Activated naive CD4-positive, alpha-beta T cell treated with anti-CD3 and anti-CD28 coated beads, Interleukin-2, amount 10 ng/mL, durations not matched to agents 7 days and 5 days (primary cell): Measurements from ENCODE around the gene ZNF579.

Experiments
- CTCF ChIA-PET: fragments of 350-600 bp; sonication (Branson Sonifier 250); formaldehyde crosslinking; loops from one replicate; lab custom pipeline; 2021; ENCODE audit warnings: antibody characterized with exemption; lab: Charles Lee
- DNase-seq: peaks from one replicate; pipeline ENCODE4 v3.0.0-alpha.2; 2020
- H3K27ac Mint-ChIP-seq: one replicate; pipeline ENCODE4 v1.8.0; 2021; ENCODE audit warnings: mild to moderate bottlenecking, moderate library complexity, mixed read lengths
- H3K27me3 Mint-ChIP-seq: one replicate; pipeline ENCODE4 v1.8.0; 2021; ENCODE audit warnings: mild to moderate bottlenecking, mixed read lengths
- H3K36me3 Mint-ChIP-seq: one replicate; pipeline ENCODE4 v1.8.0; 2021; ENCODE audit warnings: mixed read lengths
- H3K4me1 Mint-ChIP-seq: one replicate; pipeline ENCODE4 v1.8.0; 2021; ENCODE audit warnings: mixed read lengths
- H3K4me3 Mint-ChIP-seq: one replicate; pipeline ENCODE4 v1.8.0; 2021; ENCODE audit warnings: mild to moderate bottlenecking, moderate library complexity, mixed read lengths
- H3K9me3 Mint-ChIP-seq: one replicate; pipeline ENCODE4 v1.8.0; 2021; ENCODE audit warnings: mixed read lengths

Gene ZNF579

DNA sequence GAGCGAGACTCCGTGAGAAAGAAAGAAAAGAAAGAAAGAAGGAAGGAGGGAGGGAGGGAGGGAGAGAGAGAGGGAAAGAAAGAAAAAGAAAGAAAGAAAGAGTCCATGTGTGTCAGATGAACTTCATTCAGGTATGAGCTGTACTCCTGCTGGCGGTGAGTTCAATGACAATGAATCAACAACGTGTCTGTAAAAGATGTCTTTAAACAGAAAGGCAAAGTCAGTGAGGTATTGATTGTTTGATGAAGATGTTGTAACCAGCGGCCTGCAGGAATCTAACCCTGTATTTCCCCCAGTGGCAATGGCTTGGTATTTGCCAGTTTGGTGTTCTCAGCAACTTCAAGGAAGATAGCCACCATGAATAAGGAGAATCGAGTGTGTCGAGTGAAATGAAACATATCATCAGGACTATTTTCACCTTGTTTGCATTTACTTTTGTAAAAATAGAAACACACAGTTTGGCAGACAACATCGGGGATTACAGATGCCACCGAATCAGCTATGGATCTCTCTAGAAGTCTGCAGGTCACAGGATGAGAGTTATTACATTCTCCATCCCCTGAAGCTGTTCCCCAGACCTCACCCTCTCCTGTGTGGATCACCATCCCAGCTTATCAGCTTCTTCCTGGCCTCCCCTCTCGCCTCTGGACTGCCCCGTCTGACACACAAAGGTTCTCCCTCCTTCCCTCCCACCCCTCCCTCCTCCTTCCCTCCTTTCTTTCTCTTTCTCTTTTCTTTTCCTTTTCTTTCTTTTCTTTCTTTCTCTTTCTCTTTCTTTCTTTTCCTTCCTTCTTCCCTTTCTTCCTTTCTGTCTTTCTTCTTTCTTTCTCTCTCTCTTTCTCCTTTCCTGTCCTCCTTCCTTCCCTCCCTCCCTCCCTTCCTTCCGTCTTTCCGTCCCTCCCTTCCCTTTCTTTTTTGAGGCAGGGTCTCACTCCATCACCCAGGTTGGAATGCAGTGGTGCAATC lies 27.1 kb downstream of the ZNF579 start:
- H3K4me1 Mint-ChIP-seq = no peaks in the 10 kb centered on the region
- H3K9me3 Mint-ChIP-seq = no peaks in the 10 kb centered on the region
- H3K36me3 Mint-ChIP-seq = no peaks in the 10 kb centered on the region
- no peak for DNase-seq
- H3K27ac Mint-ChIP-seq = no peak overlapping the region
- H3K4me3 Mint-ChIP-seq = no peak overlapping the region
- CTCF ChIA-PET = interaction anchor here (1.1 kb wide), 1 partner anchor 52 kb away, joined by 3 read pairs; the partner anchor contains the start of gene ZNF865
- peaks cover 13% of the 10 kb centered on the region for H3K27me3 Mint-ChIP-seq

DNA sequence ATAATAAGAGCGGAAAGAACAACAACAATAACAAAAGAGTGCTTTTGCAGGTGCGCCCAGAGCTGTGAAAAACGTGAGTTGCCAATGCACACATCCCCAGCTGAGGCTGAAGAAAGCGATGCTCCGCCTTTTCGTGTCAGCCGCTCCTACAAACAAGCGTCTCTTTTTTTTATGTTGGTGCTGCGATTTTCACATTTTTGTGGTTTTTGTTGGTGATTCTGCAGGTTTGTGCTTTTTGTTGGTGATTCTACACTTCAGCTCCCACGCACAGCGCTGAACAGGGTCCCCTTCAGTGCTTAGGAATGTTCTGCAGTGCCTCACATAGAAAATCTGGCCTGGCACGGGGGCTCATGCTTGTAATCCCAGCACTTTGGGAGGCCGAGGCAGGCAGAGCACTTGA lies 28.0 kb downstream of the ZNF579 start:
- H3K4me3 Mint-ChIP-seq = no peak overlapping the region
- CTCF ChIA-PET = interaction anchor here (0.5 kb wide), 1 partner anchor 411 kb away, joined by 3 read pairs; no protein-coding TSS in a partner anchor
- no peak overlapping the region for H3K27ac Mint-ChIP-seq
- DNase-seq = no peak
- H3K9me3 Mint-ChIP-seq = no peaks in the 10 kb centered on the region
- H3K27me3 Mint-ChIP-seq = peaks cover 17% of the 10 kb centered on the region
- no peaks in the 10 kb centered on the region for H3K36me3 Mint-ChIP-seq
- H3K4me1 Mint-ChIP-seq = no peaks in the 10 kb centered on the region

DNA sequence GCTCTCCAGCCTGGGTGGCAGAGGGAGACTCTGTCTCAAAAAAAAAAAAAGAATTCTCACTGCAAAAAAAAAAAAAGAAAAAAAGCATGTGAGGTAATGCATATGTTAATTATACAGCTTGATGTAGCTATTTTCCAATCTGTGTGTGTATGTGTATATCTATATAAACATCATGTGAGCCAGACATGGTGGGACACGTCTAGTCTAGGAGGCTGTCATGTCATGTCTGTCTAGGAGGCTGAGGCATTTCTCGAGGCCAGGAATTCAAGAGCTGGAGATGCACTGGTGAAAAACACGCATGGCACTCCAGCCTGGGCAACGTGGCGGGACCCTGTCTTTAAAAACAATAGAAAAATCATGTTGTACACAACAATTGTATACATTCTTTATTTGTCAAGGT lies 28.4 kb downstream of the ZNF579 start:
- no peak overlapping the region for H3K4me3 Mint-ChIP-seq
- H3K9me3 Mint-ChIP-seq = no peaks in the 10 kb centered on the region
- CTCF ChIA-PET = interaction anchor here (0.5 to 0.7 kb wide), 2 partner anchors 80 to 411 kb away, joined by 3 read pairs; no protein-coding TSS in a partner anchor
- H3K27me3 Mint-ChIP-seq = peaks cover 21% of the 10 kb centered on the region
- no peaks in the 10 kb centered on the region for H3K4me1 Mint-ChIP-seq
- H3K27ac Mint-ChIP-seq = no peak overlapping the region
- no peaks in the 10 kb centered on the region for H3K36me3 Mint-ChIP-seq
- no peak for DNase-seq

DNA sequence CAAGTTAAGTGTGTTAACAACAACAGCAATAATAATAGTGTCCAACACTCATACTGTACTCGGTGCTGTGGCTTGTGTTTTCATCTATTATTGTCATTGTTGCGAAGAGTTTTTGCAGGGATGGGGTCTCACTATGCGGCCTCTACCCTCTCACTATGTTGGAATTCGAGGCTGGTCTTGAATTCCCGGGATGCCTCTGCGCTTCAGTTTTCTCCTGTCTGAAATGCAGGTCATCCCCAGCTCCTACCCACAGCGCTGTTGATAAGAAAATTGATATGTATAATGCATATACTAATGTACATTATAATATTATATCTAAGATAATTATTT lies 30.4 kb downstream of the ZNF579 start:
- Mint-ChIP-seq H3K9me3 (no peaks in the 10 kb centered on the region), H3K36me3 (no peaks in the 10 kb centered on the region), H3K4me3 (no peak overlapping the region), H3K27ac (no peak overlapping the region), H3K27me3 (peaks cover 36% of the 10 kb centered on the region), H3K4me1 (no peaks in the 10 kb centered on the region)
- CTCF ChIA-PET = no interaction called here
- no peak for DNase-seq

DNA sequence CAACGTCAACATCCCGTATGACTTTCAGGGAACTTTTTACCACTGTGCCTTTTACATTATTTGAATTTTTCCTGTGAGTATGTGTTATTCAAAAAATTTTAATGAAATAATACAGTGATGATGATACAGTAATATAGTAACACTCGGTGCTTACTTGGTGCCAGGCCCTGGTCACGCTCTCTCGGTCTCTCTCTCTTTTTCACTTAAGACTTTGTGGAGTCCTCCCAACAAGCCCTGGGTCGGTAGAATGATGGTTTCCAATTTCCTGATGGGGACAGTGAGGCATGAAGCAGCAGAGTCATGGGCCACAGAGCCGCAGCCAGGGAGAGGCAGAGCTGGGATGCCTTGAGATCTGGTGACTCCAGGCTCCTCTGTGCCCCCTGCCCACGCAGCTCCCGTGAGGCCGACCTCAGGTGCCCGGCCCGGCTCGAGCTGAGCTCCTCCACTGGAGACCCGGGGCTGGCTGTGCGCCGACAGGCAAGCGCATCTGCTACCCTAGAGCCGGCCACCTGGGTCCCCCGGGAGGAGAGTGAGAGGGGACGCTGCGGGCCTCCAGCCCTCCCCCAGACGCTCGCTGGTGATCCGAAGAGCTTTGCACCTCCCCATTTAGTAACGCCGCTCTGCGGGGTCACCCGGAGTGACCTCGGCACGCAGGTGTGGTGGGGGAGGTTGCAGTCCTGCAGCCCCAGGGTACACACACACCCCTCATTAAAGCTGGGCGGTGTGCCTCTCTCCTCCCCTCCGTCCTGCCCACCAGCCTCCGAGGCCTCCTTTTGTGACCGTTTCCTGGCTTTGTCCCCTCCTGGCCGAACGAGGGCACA lies 30.9 kb downstream of the ZNF579 start:
- no peaks in the 10 kb centered on the region for H3K9me3 Mint-ChIP-seq
- H3K27me3 Mint-ChIP-seq = peaks cover 36% of the 10 kb centered on the region
- CTCF ChIA-PET = no interaction called here
- H3K4me1 Mint-ChIP-seq = no peaks in the 10 kb centered on the region
- no peak overlapping the region for H3K27ac Mint-ChIP-seq
- no peak overlapping the region for H3K4me3 Mint-ChIP-seq
- H3K36me3 Mint-ChIP-seq = no peaks in the 10 kb centered on the region
- DNase-seq = no peak

DNA sequence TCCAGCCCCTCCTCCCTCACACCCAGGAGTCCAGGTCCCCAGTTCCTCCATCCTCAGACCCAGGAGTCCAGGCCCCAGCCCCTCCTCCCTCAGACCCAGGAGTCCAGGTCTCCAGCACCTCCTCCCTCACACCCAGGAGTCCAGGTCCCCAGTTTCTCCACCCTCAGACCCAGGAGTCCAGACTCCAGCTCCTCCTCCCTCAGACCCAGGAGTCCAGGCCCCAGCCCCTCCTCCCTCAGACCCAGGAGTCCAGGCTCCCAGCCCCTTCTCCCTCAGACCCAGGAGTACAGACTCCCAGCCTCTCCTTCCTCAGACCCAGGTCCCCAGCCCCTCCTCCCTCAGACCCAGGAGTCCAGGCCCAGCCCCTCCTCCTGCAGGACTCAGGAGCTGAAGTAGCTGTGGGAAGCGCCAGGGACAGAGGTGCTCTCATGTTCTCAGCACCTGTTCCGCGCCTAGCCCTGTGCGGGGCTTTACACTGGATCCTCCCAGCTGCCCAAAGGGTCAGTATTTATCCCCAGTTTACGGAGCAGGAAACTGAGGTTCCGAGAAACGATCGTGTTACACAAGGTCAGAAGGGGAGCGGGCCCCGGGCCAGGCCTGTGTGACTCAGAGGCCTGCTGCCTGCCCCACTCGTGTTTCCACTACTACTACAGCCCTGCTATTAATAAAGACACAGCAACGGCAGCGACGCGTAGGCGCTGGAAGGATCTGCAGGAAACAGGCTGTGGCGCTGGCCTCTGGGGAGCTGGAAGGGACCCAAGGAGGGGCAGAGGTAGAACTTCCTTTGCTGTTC lies 33.6 kb downstream of the ZNF579 start:
- CTCF ChIA-PET = interaction anchor here (1.0 kb wide), 1 partner anchor 14 kb away, joined by 3 read pairs; no protein-coding TSS in a partner anchor
- H3K4me1 Mint-ChIP-seq = no peaks in the 10 kb centered on the region
- no peak for DNase-seq
- peaks cover 31% of the 10 kb centered on the region for H3K27me3 Mint-ChIP-seq
- no peaks in the 10 kb centered on the region for H3K36me3 Mint-ChIP-seq
- no peaks in the 10 kb centered on the region for H3K9me3 Mint-ChIP-seq
- no peak overlapping the region for H3K27ac Mint-ChIP-seq
- no peak overlapping the region for H3K4me3 Mint-ChIP-seq

DNA sequence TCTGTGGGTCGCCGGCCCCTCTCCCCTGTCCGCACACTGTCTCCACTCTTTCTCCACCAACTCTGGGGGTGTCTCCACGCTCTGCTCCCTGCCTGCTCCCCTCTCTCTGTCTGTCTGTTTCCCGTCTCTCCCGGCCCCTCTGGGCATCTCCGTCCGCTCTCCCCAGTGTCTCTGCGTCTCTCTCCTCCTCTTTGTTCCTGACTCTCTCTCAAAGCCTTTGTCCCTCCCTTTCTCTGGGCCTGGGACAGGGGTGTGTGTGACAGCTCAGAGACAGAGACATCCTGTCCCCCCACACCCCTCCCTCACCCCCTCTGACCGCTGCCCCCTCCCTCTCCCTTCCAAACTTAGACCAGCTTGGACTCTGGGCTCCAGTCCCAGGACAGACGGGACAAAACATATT lies 34.6 kb downstream of the ZNF579 start:
- Mint-ChIP-seq H3K9me3 (no peaks in the 10 kb centered on the region), H3K27ac (no peak overlapping the region), H3K4me1 (no peaks in the 10 kb centered on the region), H3K36me3 (no peaks in the 10 kb centered on the region), H3K27me3 (peaks cover 31% of the 10 kb centered on the region), H3K4me3 (no peak overlapping the region)
- CTCF ChIA-PET = no interaction called here
- no peak for DNase-seq

DNA sequence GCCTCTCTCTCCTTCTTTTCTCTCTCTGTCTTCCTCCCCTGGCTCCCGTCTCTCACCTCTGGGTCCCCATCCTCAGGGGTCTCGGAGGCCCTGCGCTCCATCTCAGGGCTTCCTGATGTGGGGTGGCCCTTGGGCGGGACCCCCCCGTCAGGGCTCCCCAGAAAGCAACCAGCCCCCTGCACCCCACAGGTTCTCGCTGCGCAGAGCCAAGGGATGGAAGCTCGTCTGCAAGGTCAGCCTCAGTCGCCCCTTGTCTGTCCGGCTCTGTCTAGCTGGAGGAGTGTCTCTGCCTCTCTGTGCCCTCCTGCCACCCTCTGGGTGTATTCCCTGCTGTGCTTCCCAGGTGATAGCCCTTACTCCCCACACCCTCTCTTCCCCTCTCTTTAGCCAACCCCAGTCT lies 35.2 kb downstream of the ZNF579 start, which contains the start of gene SBK3:
TSS of gene SBK3 (minus strand) at position 101 of the 400 bp plus-strand sequence. CDS start at position 101, 0 bp downstream.
- no peak within 1 kb of the TSS for H3K4me3 Mint-ChIP-seq
- H3K9me3 Mint-ChIP-seq = no peaks in the 10 kb centered on the region
- no peak within 1 kb of the TSS for H3K27ac Mint-ChIP-seq
- H3K4me1 Mint-ChIP-seq = no peaks in the 10 kb centered on the region
- DNase-seq = no peak
- CTCF ChIA-PET = no interaction called here
- peaks cover 31% of the 10 kb centered on the region for H3K27me3 Mint-ChIP-seq
- H3K36me3 Mint-ChIP-seq = no peaks in the 10 kb centered on the region

DNA sequence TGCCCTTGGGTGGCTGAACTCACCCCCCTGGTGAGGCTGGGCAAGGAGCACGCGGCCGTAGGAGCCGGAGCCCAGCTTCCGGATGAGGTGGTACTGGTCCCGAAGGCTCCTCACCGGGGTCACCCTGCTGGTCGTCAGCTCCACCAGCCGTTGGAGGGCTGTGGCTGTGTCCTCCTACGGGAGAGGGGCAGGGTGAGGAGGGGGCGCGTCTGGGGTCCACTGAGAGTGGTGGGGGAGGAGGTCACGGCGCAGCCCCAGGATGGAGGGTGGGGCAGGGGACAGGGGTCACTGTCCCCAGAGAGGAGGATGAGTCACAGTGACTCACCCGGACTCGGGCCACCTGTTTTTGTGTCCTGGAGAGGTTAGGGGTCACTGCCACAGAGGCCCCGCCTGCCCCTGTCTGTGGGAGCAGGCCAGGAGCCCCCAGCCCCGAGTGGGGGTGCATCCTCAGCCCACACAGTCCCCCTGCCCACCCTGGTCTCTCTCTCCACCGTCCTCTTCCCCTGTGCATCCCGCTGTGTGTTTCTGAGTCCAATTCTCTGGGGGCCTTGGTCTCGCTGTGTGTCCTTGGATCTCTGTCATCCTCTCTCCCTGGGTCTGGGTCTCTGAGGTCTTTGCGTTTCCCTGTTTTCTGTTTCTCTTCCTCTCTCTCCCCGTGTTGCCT lies 35.7 kb downstream of the ZNF579 start:
- Mint-ChIP-seq H3K4me1 (no peaks in the 10 kb centered on the region), H3K27me3 (peaks cover 27% of the 10 kb centered on the region), H3K4me3 (no peak overlapping the region), H3K9me3 (no peaks in the 10 kb centered on the region), H3K36me3 (no peaks in the 10 kb centered on the region), H3K27ac (no peak overlapping the region)
- DNase-seq = no peak
- CTCF ChIA-PET = no interaction called here

DNA sequence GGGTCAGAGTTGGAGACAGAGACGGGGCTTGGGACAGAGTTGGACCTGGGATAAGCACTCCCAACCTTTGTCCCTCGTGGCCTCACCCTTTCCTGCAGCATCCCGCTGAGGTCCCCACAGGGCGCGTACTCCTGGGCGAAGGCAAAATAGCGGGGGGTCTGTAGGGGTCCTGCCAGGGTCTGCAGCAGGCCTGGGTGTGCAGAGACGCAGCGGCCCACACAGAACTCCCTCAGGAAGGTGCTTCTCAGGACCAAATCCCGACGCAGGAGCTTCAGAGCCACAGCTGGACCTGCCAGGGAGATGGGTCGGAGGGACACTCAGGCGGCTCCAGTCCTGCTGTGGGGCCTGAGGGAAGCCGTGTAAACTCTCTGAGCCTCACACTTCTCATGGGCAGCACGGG lies 36.6 kb downstream of the ZNF579 start:
- Mint-ChIP-seq H3K27ac (no peak overlapping the region), H3K4me1 (no peaks in the 10 kb centered on the region), H3K9me3 (no peaks in the 10 kb centered on the region), H3K4me3 (no peak overlapping the region), H3K36me3 (no peaks in the 10 kb centered on the region), H3K27me3 (peaks cover 24% of the 10 kb centered on the region)
- CTCF ChIA-PET = no interaction called here
- no peak for DNase-seq

DNA sequence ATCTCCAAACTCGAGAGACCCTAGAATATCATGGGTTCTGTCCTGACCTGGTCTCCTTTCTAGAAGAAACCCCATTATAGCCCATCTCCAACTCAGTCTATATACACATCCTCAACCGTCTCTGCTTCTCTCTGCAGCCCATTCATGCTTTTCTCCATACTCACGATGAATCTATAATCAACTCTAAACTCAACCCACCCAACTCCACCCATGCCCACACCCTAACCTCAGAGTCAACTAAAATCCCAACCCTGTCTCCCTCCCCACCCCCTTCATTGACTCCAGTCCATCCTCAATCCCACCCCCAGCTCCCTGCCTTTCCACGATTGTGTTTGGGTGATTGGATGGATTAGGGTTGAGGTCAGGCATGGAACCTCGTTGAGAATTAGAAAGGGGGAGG lies 37.1 kb downstream of the ZNF579 start:
- Mint-ChIP-seq H3K27ac (no peak overlapping the region), H3K4me3 (no peak overlapping the region), H3K9me3 (no peaks in the 10 kb centered on the region), H3K36me3 (no peaks in the 10 kb centered on the region), H3K27me3 (peaks cover 24% of the 10 kb centered on the region), H3K4me1 (no peaks in the 10 kb centered on the region)
- DNase-seq = no peak
- CTCF ChIA-PET = no interaction called here

DNA sequence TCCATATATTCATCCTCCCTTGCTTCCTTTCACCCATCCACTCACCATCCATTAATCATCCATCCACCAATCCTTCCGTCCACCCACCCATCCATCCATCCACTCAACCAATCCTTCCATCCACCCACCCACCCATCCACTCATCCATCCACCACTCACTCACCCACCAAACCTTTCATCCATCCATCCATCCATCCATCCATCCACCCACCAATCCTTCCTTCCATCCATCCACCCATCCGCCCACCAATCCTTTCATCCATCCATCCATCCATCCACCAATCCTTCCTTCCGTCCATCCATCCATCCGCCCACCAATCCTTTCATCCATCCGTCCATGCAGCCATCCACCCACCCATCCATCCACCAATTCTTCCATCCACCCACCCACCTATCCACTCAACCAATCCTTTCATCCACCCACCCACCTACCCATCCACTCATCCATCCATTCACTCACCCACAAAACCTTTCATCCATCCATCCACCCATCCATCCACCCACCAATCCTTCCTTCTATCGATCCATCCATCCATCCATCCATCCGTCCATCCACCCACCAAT lies 38.3 kb downstream of the ZNF579 start:
- Mint-ChIP-seq H3K27me3 (peaks cover 17% of the 10 kb centered on the region), H3K36me3 (no peaks in the 10 kb centered on the region), H3K4me1 (no peaks in the 10 kb centered on the region), H3K9me3 (no peaks in the 10 kb centered on the region), H3K4me3 (no peak overlapping the region), H3K27ac (no peak overlapping the region)
- CTCF ChIA-PET = no interaction called here
- DNase-seq = no peak

DNA sequence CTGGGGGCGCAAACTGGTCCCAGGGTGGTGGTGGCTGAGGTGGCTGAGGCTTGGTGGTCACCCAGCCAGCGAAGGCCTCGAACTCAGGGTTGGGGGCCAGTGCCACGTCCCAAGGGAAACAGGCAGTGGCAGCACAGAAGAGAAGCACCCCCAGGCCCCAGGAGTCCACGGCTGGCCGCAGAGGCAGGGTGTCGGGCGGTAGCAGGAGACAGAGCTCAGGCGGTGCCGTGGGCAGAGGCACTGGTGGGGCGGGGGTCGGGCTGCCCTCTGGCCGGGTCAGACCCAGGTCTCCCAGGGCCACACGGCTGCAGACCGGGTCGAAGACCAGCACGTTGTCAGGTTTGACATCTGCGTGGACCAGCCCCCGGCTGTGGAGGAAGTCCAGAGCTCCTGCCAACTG lies 39.6 kb downstream of the ZNF579 start:
- no peak overlapping the region for H3K27ac Mint-ChIP-seq
- H3K4me1 Mint-ChIP-seq = no peaks in the 10 kb centered on the region
- no peak for DNase-seq
- no peaks in the 10 kb centered on the region for H3K36me3 Mint-ChIP-seq
- H3K27me3 Mint-ChIP-seq = peaks cover 7% of the 10 kb centered on the region
- no peaks in the 10 kb centered on the region for H3K9me3 Mint-ChIP-seq
- no peak overlapping the region for H3K4me3 Mint-ChIP-seq
- CTCF ChIA-PET = no interaction called here
